ENCODE results near the gene PRKCA. TPM values are rescaled to one million over a fixed set of nuclear protein-coding genes. Genes with fewer than 3 reads are reported as not detected.

Gene PRKCA
- total and polyA plus RNA-seq, 2 of the 13 experiments (the other 11 are each of a cell fraction or from before 2014, with no cell fraction given) = 18.5 to 21.5 TPM

GRCh38 chr17:66793814-66794213, 491.4 kb downstream of the PRKCA start (continued):
- no peak for TF ChIP-seq TBX3 (IDR thresholded peaks at IDR 0.05; ENCODE audit: borderline replicate concordance)
- TF ChIP-seq MYNN (CRISPR knock-in tag; IDR thresholded peaks at IDR 0.05; ENCODE audit: low read depth) = no peak
- TF ChIP-seq ZFP41 (CRISPR knock-in tag; IDR thresholded peaks at IDR 0.05; ENCODE audit: borderline replicate concordance) = no peak
- TF ChIP-seq, protein P1, sequence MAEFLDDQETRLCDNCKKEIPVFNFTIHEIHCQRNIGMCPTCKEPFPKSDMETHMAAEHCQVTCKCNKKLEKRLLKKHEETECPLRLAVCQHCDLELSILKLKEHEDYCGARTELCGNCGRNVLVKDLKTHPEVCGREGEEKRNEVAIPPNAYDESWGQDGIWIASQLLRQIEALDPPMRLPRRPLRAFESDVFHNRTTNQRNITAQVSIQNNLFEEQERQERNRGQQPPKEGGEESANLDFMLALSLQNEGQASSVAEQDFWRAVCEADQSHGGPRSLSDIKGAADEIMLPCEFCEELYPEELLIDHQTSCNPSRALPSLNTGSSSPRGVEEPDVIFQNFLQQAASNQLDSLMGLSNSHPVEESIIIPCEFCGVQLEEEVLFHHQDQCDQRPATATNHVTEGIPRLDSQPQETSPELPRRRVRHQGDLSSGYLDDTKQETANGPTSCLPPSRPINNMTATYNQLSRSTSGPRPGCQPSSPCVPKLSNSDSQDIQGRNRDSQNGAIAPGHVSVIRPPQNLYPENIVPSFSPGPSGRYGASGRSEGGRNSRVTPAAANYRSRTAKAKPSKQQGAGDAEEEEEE (CRISPR knock-in tag; IDR thresholded peaks at IDR 0.05; ENCODE audit: borderline replicate concordance) = no peak
- no peak for TF ChIP-seq ZNF275 (CRISPR knock-in tag; IDR thresholded peaks at IDR 0.05; ENCODE audit: borderline replicate concordance)
- no peak for TF ChIP-seq CREB1 (IDR thresholded peaks at IDR 0.05)
- TF ChIP-seq CREB1 (CRISPR knock-in tag; IDR thresholded peaks at IDR 0.05) = no peak
- no peak for TF ChIP-seq EHMT2 (IDR thresholded peaks at IDR 0.05; ENCODE audit: borderline replicate concordance, low read depth, low read length)
- TF ChIP-seq ZNF136 (CRISPR knock-in tag; IDR thresholded peaks at IDR 0.05; ENCODE audit: low read depth) = no peak
- no peak for TF ChIP-seq TRIM24 (CRISPR knock-in tag; IDR thresholded peaks at IDR 0.05)
- no peak for TF ChIP-seq SP5 (CRISPR knock-in tag; IDR thresholded peaks at IDR 0.05; ENCODE audit: borderline replicate concordance, low read depth)
- TF ChIP-seq KMT2B (CRISPR knock-in tag; IDR thresholded peaks at IDR 0.05) = no peak
- no peak for TF ChIP-seq DPF2 (CRISPR knock-in tag; IDR thresholded peaks at IDR 0.05; ENCODE audit: borderline replicate concordance, low read depth)
- no peak for TF ChIP-seq ZBTB20 (CRISPR knock-in tag; IDR thresholded peaks at IDR 0.05; ENCODE audit: borderline replicate concordance, low read depth)
- no peak for TF ChIP-seq MLX (CRISPR knock-in tag; IDR thresholded peaks at IDR 0.05)

Measured in HepG2 (cell line).